SKM-1 (cell line): ENCODE measurements around the gene FOXI1.
A peak's percentile ranks its signal among the peaks of the same experiment; 100 is the strongest.
"Not testable (repeated sequence)": the region's sequence is repeated elsewhere in the genome, so short reads cannot be mapped to it uniquely, and the experiment has no call there.

Source experiments
- DNase-seq: peaks from one replicate; lab custom pipeline; 2025; ENCODE audit not compliant: unreplicated experiment; lab: John Stamatoyannopoulos, UW

The FOXI1 gene

DNA sequence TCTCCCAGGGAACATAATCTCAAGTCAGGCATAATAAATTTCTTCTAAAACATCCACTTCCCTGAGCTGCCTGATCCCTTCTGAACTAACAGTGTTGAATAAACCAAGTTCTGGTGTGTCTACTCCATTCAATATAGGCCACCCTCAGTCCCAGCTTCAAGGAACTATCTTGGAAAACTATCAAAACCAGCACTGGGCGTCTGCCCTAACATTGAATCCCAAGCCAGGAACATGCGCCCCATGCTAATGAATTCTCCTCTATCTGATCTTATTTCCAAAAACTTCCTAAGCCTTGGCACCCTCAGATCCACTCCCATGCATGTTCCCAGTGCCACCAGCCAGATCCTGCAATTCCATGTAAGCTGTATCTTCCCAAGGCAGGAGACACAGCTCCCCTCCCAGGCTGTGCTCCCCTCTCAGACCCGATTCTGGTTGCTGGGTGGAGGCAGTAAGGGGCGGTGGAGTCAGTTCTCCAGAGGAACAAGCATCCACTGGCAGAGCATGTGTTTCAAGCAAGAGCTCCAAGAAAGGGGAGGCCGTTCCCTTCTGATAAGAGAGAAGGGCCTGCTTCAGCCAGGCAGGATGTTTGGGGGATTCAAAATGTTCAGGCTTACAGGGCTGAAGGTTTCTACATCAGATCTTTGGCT is 13.1 kb upstream of the FOXI1 start:
- DNase-seq = no peak

DNA sequence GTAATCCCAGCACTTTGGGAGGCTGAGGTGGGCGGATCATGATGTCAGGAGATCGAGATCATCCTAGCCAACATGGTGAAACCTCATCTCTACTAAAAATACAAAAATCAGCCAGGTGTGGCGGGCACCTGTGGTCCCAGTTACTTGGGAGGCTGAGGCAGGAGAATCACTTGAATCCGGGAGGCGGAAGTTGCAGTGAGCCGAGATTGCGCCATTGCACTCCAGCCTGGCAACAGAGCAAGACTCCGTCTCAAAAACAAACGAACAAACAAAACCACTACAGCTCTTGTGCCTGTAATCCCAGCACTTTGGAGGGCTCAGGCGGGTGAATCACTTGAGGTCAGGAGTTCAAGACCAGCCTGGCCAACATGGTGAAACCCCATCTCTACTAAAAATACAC is 11.4 kb upstream of the FOXI1 start:
- not testable (repeated sequence) for DNase-seq

DNA sequence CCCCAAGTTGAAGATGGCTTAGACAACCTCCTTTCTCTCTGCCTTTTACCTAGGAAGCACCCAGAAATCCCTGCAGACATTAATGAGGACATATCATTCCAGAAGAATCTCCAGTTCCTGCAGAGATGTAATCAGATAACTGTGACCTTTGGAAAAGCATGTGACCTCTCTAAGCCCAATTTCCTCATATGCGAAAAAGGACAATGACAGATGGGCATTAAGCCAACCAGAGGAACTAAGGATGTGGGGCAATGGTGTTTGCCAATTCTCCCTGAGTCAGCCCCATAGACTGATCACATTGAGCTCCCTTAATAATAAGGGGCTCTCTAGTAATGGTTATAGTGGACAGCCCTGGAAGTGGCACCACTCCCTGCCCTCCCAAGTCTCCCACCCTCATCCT is 10.1 kb upstream of the FOXI1 start:
- DNase-seq = peak; percentile 73

DNA sequence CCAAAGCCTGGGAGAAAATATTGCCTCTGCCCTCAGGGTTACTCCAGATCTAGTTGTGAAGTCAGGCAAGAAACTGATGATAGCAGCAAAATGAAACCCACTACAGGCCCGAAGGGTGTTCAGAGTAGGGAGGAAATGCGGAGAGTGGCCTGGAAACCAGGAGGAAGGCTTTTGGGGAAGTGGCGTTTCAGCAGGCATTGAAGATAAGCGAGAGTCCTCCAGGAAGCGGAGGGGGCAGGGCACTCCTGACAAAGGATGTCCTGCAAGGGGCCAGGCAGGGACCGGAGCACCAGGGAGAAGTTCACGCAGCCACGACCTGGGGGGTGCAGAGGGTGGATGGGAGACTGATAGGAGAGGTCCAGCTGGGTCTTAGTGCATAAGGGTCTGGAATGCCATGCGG is 7.8 kb upstream of the FOXI1 start:
- peak; percentile 18 for DNase-seq

DNA sequence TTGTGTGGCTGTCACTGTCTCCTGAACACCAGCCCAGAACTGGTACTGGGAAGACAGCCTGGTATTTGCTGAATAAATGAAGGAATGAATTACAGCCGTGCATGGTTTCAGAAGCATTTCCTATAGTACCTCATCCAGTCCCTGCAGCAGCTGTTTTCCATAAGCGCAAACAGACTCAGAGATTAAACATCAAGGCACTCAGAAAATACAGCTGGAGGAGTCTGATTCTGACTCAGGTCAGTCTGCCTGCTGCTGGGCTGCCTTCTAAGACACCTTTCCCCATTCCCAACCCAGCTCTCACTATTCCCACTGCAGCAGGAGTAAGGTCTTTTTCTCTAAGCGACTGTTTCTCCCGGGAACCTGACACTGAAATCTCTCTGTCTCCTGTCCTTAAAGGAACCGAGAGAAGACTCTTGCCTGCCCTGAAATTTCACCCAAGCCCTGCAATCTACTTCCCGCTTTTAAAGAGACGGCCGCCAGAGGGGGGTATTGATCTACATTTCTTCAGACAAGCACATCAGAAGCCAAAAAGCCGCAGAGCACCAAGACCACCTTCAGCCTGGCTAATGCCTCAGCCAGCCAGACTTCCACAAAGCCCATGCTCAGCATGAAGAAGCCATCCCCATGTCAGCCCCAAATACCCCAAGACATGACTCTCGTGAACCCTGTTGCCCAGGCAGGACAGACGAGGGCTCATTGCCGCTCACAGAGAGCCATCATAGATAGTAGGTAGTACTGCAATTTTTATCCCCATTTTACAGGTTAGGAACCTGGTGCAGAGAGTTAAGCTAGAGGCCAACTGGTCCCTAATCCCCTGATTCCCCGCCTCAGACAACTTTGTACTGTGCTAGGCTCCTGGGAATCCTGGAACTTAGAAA is 5.4 kb upstream of the FOXI1 start:
- peak; percentile 79 for DNase-seq

DNA sequence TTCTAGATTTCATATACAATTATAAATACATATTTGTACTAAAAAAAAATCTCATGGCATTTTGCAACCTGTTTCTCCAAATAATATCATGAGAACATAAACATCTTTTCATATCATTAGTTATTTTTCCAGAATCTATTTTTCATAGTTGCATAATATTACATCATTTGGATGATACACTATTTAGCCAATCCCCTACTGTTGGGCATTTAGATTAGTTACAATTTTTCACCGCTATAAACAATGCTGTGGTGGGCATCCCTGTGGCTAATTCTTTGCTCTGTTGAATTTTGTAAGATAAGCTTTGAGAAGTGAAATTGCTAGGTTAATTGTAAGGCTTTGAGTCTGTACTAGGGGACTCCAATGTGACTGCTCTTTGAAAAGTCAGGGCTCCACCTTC is 2.2 kb upstream of the FOXI1 start:
- no peak for DNase-seq

DNA sequence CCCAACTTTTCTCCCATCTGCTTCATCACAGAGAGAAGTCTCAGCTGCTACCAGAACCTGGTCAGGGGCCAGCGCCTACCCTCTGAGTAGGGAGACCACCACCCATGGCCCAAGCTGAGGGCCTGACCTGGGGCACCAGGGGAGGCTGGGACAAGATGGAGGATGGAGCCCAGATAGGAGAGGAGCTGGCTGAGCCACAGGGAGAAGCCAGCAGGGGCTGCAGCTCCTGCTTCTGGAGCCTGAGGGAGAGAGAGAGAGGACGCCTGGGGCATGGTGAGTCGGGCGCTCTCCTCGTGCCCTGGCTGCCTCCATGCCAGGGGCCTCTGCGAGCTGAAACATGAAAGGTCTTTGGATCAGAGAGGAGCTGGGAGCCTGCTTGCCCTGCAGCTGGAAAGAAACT is 1.4 kb upstream of the FOXI1 start:
- no peak for DNase-seq

DNA sequence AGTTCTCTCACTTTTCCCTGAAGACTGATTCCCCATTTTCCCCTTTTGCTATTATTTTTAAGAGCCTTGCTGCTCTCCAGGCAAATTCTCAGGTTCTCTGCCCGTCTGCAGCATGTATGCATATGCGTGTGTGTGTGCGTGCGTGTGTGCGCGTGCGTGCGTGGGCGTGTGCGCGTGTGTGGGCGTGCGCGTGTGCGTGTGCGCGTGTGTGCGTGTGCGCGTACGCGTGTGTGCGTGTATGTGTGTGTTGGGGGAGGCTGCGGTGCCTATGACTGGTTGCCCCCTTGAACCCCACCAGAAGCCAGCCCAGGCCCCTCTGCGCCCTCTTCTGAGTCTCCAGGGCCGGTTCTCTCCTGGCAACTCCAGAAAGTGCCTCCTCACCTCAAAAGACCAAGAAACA is 987 bp upstream of the FOXI1 start:
- DNase-seq = no peak

DNA sequence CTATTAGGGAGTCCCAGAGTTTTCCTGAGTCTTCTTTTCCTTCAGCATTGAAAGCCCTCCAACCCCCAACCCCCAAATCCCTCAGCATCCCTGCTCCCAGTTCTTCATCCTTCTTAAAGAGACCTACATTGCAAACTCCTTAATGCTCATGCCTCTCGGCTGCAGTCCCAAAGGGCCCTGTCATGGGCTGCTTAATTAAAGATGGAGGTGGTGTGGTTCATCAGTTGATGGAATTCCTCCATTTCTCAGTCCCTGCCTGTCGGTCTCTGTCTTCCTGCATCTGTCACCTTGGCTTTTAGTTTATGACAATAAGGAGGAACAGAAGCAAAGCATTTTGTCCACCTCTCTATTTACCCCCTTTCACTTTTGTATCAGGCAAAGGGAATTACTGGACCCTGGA is 2.0 kb downstream of the FOXI1 start:
- DNase-seq = no peak

DNA sequence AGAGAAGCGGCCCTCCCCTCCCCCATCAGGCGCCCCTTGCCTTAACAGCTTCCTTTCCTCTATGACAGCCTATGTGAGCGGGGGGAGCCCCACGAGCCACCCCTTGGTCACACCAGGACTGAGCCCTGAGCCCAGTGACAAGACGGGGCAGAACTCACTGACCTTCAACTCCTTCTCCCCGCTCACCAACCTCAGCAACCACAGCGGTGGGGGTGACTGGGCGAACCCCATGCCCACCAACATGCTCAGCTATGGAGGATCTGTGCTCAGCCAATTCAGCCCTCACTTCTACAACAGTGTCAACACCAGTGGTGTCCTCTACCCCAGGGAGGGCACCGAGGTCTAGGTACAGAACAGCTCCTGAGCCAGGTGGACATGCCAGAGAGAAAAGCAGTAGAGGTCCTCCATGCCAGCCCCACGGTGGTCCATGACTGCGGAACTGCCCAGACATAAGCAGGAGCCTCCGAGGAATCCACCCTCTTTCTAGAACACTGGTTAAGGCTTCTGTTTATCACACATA is 2.6 kb downstream of the FOXI1 start:
- no peak for DNase-seq

DNA sequence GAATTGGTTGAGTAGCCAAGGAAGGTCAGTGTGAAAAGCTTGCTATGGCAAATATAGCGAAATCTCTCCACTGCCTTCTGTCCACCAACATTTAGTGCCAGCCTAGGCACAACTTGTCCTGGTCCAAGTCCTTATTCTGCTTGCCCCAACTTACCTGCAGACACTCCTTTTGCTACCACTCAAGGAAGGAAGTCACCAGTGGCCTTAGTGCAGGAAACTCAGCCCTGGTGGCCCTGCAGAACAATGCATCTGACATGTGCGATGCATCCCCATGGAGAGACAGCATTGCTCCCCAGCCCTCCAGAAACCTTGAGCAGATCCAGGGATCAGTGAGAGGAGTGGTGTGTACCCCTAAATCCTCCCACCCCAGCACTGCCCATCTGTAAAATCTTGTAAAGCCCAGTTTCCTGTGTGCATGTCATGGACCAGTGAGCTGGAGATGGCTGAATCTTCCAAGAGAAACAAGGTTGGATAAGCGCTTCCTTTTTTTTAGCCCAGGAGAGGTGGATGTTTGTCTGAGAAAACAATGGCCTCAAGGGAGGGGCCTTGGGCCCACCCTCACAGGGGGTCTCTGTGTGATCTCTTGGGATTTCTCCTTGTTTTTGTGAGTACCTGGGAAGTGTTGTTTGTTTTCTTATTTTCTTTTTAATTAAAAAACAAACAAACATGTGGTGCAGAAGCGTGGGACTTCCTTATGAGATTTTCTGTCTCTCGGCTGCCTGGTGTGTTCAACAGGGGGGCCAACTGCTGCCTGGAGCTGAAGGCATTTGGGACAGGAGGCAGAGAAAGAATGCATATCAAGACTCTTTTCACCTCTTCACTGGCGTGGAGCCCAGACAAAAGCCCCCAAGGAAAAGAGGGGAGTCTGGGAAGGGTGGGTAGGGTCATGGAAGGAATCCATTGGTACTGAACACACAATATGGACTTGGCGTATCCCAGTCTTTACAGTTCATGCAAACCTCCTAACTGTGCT is 3.6 kb downstream of the FOXI1 start:
- DNase-seq = no peak

DNA sequence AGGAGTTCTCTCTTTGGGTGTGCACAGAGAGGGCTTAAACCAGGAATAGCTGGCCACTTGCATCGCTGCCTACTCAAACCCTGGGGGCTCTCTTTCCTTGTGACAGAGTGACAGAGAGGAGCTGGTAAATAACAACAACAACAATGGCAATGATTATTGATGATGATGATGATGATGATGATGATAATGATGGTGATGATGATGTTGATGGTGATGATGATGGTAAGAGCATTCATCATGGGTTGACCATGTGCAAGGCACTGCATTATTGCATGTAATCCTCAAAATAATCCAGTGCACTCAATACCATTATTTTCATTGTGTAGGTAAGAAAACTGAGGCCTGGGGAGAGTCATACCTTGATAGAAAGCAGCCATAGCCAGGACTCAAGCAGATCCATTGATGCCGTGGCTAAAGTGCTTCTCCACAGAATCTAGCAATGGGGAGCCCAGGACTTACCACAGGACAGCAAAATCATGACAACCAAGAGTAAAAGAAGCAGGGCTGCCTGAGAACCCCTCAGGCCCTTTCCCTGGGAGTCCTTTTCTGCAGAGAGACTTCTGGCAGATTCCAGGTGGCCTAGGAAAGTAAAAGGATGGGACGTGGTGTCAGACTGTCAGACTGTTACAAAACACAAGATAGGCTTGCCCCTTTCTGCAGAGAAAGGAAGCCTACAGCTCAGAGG is 4.8 kb downstream of the FOXI1 start:
- DNase-seq = no peak

DNA sequence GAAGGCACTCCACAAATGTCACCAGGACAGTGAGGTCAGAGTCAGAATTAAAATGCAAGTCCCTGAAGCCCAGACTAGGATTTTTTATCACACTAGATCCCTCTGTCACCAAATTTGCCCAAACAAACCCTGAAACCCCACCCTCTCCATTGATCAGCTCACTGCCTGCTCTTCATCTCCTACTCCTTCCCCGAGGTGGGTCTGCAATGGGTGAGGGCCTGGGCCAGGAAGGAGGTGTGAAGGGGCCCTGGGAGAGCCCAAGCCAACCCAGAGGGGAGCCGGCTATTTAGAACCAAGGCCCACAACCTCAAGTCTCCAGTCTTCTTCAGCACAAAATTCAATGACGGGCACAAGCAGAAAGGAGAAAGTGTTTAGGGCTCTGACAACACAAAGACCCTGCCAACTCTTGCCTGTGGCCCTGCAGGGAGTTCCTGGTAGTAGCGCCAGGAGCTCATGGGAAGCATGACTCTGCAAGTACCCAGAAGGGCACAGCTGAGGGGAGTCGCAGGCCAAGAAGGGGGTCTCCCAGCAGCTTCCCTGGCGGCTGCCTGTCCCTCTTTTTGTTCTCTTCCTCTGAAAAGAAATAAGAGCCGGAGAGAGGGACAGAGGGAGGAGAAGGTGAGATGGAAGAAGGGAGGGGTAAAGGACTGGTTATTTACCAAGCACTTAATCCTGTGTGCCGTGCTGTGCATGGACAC is 5.5 kb downstream of the FOXI1 start:
- no peak for DNase-seq

DNA sequence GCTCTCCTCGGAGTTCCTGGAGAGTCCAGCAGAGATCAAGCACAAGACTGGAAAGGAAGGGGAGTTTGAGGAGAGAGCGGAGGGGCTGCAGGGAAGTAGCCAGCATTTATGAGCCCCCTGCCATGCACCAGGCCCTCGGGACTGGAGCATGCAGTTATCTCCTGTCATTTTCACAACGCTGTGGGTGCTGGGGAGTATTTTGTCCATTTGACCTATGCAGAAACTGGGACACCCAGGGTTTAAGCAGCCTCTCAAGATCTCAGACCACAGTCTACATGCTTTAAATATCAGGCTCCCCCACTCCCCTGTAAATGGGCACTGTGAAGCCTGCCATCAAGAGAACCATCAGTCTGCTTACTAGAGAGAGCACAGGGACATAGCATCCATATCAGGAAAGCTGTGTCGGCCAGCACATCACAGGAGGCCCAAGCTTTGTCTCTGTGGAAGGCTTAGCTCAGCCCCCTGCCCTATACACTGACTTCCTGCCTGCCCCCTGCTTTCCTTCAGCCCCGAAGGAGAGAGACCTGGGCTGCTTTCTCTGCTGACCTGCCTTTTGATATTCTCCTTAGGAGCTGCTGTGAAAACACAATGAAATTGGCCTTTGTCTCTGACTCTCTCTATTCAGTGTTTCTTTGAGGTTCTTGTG is 7.3 kb downstream of the FOXI1 start:
- DNase-seq = no peak

DNA sequence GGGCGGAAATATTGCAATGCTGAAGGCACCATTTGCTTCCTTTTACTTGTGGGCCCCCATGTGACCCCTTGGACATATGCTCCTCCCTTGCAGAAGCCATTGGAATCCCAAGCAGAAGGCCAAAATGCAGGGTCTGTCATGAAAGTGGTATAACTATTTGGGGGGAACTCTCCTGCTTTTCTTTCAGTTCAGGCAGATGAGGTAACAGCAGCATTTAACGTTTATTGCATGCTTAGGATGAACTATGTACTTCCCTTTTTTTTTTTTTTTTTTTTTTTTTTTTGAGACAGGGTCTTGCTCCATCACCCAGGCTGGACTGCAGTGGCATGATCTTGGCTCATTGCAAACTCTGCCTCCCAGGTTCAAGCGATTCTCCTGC is 7.8 kb downstream of the FOXI1 start:
- peak; percentile 69 for DNase-seq

DNA sequence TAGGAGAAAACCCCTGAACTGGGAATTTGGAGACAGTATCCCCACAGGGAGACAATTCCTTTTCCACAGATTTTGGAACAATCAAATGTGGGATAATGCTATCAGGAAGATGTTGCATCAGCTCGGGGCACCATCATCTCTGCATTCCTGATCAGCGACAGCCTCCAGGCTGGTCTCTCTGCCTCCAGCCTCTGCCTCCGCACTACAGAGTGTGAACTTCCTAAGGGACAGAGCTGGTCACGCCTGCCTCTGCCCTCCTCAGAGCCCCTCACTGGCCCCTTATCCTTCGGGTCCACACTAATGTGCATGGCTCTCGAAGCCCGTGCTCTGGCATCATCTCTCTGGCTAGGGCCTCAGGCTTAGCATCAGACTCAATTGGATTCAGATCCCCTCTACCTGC is 8.6 kb downstream of the FOXI1 start:
- DNase-seq = no peak

DNA sequence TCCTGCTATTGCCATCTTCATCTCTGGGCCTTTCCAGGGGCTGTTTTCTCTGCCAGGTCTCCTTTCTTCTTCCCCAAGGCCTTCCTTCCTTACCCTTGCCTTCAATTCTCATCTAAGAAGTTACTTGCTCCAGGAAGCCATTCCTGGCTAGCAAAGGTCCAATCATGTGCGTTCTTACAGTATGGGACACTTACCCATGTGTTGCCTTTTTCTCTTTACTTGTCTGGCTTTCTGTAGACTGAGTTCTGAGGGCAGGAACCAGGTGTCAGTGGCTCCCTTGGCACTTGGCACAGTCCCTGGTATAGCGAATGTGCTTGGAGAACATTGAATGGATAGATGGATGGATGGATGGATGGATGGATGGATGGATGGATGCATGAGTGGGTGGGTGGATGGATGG is 10.2 kb downstream of the FOXI1 start:
- DNase-seq = no peak

DNA sequence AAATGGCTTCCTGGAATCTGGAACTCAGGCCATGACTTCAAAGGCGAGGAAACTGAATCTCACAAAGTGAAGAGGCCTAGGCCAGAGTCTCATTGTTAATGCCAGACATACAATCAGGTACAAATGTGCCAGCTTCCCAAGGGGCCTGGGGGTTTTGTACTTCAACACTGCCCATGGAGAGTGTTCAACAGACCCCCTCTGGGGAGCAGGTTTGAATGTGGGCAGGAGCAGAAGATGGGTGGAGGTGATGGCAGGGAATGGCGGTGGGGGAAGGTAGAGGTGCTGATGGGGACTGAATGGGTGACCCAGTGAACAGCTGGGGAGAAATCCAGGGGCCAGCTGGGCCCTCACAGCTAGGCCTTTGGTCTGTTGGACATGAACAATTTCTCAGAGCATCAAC is 12.0 kb downstream of the FOXI1 start:
- no peak for DNase-seq

DNA sequence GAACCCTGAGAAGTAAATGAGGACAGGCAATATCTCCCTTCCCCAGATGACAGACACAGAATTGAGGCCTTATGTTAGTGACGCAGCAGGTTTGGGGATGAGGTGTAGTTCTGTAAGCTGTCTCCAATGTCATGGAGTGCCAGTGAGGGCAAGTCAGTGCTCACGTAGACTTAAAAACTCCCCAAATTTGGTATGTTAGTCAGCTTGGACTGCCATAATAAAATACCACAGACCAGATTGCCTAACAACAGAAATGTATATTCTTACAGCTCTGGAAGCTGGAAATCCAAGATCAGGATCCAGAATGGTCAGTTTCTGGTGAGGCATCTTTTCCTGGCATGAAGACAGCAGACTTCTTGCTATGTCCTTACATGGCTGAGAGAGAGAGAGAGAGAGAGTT is 14.9 kb downstream of the FOXI1 start:
- DNase-seq = no peak

DNA sequence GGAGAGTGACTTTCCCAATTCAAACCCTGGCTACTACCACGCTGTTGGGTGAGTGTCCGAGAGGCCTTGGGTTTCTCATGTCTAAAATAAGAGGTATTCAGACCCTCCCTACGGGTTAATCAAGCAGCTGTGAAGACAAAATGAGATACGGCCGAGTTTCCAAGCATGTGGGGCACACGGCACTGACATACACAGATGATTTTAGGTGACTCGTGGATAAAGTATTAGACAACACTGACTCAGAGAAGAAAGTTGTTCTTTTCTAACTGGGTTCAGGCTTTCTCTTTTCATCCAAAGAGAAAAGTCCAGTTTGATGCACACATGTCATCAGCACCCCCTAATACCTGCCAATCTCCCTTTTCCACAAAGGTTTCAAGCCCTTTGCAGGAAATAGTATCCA is 15.6 kb downstream of the FOXI1 start:
- no peak for DNase-seq
